Mucosa of rectum (tissue), 2 donors: ENCODE results near the gene APH1A.
"Not testable (repeated sequence)": the region's sequence is repeated elsewhere in the genome, so short reads cannot be mapped to it uniquely, and the experiment has no call there.

Source experiments
- H3K27ac ChIP-seq, 2 donors: one replicate each; pipeline ENCODE4 v1.7.0; 2013; ENCODE audit warnings: inconsistent platforms in 2 of 2, low read depth in 2 of 2, low read length in 2 of 2
- H3K27me3 ChIP-seq, 2 donors: one replicate each; pipeline ENCODE4 v1.7.0; 2013; ENCODE audit warnings: low read length in 2 of 2; ENCODE audit not compliant: control insufficient read depth in 2 of 2, insufficient read depth in 2 of 2
- H3K36me3 ChIP-seq, 2 donors: one replicate each; pipeline ENCODE4 v1.7.0; 2013; ENCODE audit warnings: low read length in 2 of 2; ENCODE audit not compliant: control insufficient read depth in 2 of 2, insufficient read depth in 2 of 2
- H3K4me1 ChIP-seq, 2 donors: one replicate each; pipeline ENCODE4 v1.7.0; 2013; ENCODE audit warnings: low read length in 2 of 2, mild to moderate bottlenecking in 1 of 2; ENCODE audit not compliant: control insufficient read depth in 2 of 2, insufficient read depth in 2 of 2
- H3K4me3 ChIP-seq, 2 donors: one replicate each; pipeline ENCODE4 v1.7.0; 2013; ENCODE audit warnings: low read length in 2 of 2
- H3K9ac ChIP-seq, 2 donors: one replicate each; pipeline ENCODE4 v1.7.0; 2013; ENCODE audit warnings: low read length in 2 of 2, low read depth in 1 of 2, mild to moderate bottlenecking in 1 of 2
- H3K9me3 ChIP-seq, 2 donors: one replicate each; pipeline ENCODE4 v1.7.0; 2013; ENCODE audit warnings: low read length in 2 of 2; ENCODE audit not compliant: control insufficient read depth in 2 of 2
- donor health status: healthy.
- donor health status: Normal muscosa, but diverticular disease.

Gene APH1A

GRCh38 chr1:150256554-150257341 lies 12.1 kb downstream of the APH1A start:
- no peaks in the 10 kb centered on the region for H3K9me3 ChIP-seq
- H3K36me3 ChIP-seq, result no peaks in the 10 kb centered on the region
- H3K4me1 ChIP-seq, result peaks cover 13 to 15% of the 10 kb centered on the region in 2 donors
- H3K9ac ChIP-seq, result peak overlapping the region in 1 of 2 donors; percentile 29
- peak overlapping the region in 1 of 2 donors; percentile 56 for H3K4me3 ChIP-seq
- no peak overlapping the region for H3K27ac ChIP-seq
- peaks cover 0 to 5% of the 10 kb centered on the region in 2 donors for H3K27me3 ChIP-seq

- no peaks in the 10 kb centered on the region for H3K36me3 ChIP-seq
- peaks cover 13 to 15% of the 10 kb centered on the region in 2 donors for H3K4me1 ChIP-seq
- H3K4me3 ChIP-seq, result peak overlapping the region in 1 of 2 donors; percentile 56
- H3K27me3 ChIP-seq, result peaks cover 0 to 5% of the 10 kb centered on the region in 2 donors
- H3K9me3 ChIP-seq, result no peaks in the 10 kb centered on the region
- H3K27ac ChIP-seq, result no peak overlapping the region
- peak overlapping the region in 1 of 2 donors; percentile 29 for H3K9ac ChIP-seq
Observed at GRCh38 chr1:150256198-150256553, 12.6 kb downstream of the APH1A start.

GRCh38 chr1:150249936-150250335 lies 18.9 kb downstream of the APH1A start:
- no peak overlapping the region for H3K27ac ChIP-seq

GRCh38 chr1:150243003-150243402 lies 25.8 kb downstream of the APH1A start:
- H3K27ac ChIP-seq, result no peak overlapping the region
- no peaks in the 10 kb centered on the region for H3K36me3 ChIP-seq
- H3K4me3 ChIP-seq, result no peak overlapping the region
- H3K9ac ChIP-seq, result no peak overlapping the region
- H3K9me3 ChIP-seq, result no peaks in the 10 kb centered on the region
- H3K4me1 ChIP-seq, result no peaks in the 10 kb centered on the region
- no peaks in the 10 kb centered on the region for H3K27me3 ChIP-seq

More at GRCh38 chr1:150249936-150250335, 18.9 kb downstream of the APH1A start:
- H3K9me3 ChIP-seq, result no peaks in the 10 kb centered on the region
- H3K27me3 ChIP-seq, result no peaks in the 10 kb centered on the region
- H3K4me1 ChIP-seq, result peaks cover 0 to 2% of the 10 kb centered on the region in 2 donors
- H3K4me3 ChIP-seq, result no peak overlapping the region
- H3K36me3 ChIP-seq, result no peaks in the 10 kb centered on the region
- no peak overlapping the region for H3K9ac ChIP-seq

GRCh38 chr1:150237746-150238145 lies 31.1 kb downstream of the APH1A start:
- no peak overlapping the region for H3K9ac ChIP-seq
- H3K4me3 ChIP-seq, result no peak overlapping the region
- H3K36me3 ChIP-seq, result no peaks in the 10 kb centered on the region
- H3K27ac ChIP-seq, result no peak overlapping the region
- H3K27me3 ChIP-seq, result no peaks in the 10 kb centered on the region
- H3K9me3 ChIP-seq, result no peaks in the 10 kb centered on the region
- H3K4me1 ChIP-seq, result peaks cover 10 to 17% of the 10 kb centered on the region in 2 donors

- H3K4me3 ChIP-seq, H3K9me3 ChIP-seq: not testable (repeated sequence)
- H3K4me1 ChIP-seq, result peaks cover 10 to 17% of the 10 kb centered on the region in 2 donors
Observed at GRCh38 chr1:150237176-150237575, 31.6 kb downstream of the APH1A start.

GRCh38 chr1:150236614-150237100 lies 32.2 kb downstream of the APH1A start:
- H3K27ac ChIP-seq, result peak overlapping the region in 1 of 2 donors; percentile 51
- H3K36me3 ChIP-seq, result no peaks in the 10 kb centered on the region
- H3K9ac ChIP-seq, result peak overlapping the region; percentile 48 to 77
- H3K4me1 ChIP-seq, result peaks cover 10 to 17% of the 10 kb centered on the region in 2 donors
- no peaks in the 10 kb centered on the region for H3K27me3 ChIP-seq
- no peaks in the 10 kb centered on the region for H3K9me3 ChIP-seq
- H3K4me3 ChIP-seq, result peak overlapping the region; percentile 83 to 95

More at GRCh38 chr1:150237176-150237575, 31.6 kb downstream of the APH1A start:
- not testable (repeated sequence) for H3K36me3 ChIP-seq, H3K27me3 ChIP-seq, H3K9ac ChIP-seq, H3K27ac ChIP-seq

- Histone ChIP-seq H3K36me3 (no peaks in the 10 kb centered on the region), H3K9ac (peak within 1 kb of the TSS; percentile 81 to 92), H3K27ac (peak within 1 kb of the TSS; percentile 91 to 94), H3K4me3 (peak within 1 kb of the TSS; percentile 83 to 95), H3K9me3 (no peaks in the 10 kb centered on the region), H3K27me3 (no peaks in the 10 kb centered on the region), H3K4me1 (peaks cover 10 to 17% of the 10 kb centered on the region in 2 donors)
Observed at GRCh38 chr1:150235852-150236613, 32.8 kb downstream of the APH1A start, which contains the start of gene ANP32E. ANP32E (minus strand) TSS chr1:150236112; CDS start chr1:150235786, 326 bp downstream.

- Histone ChIP-seq H3K27ac (peak overlapping the region; percentile 91 to 94), H3K4me1 (peaks cover 10 to 17% of the 10 kb centered on the region in 2 donors), H3K9ac (peak overlapping the region; percentile 81 to 92), H3K36me3 (no peaks in the 10 kb centered on the region), H3K27me3 (no peaks in the 10 kb centered on the region), H3K4me3 (peak overlapping the region; percentile 83 to 95), H3K9me3 (no peaks in the 10 kb centered on the region)
Observed at GRCh38 chr1:150235294-150235851, 33.4 kb downstream of the APH1A start.
